Smooth muscle cell (in vitro differentiated cells): ENCODE measurements around the gene PRDM16. TPM values are rescaled to one million over a fixed set of nuclear protein-coding genes. Genes with fewer than 3 reads are reported as not detected.

ENCODE experiments used
- DNase-seq: peaks from one replicate; lab custom pipeline; 2025; ENCODE audit not compliant: unreplicated experiment; lab: John Stamatoyannopoulos, UW
- H2AFZ ChIP-seq: fragments of 200-600 bp; sonication (generic); 2 replicates; pipeline ENCODE4 v1.6.0; 2016; ENCODE audit warnings: antibody characterized with exemption, low read depth, mild to moderate bottlenecking
- H3F3A ChIP-seq: fragments of 200-600 bp; sonication (generic); 2 replicates; pipeline ENCODE4 v1.6.0; 2017; ENCODE audit warnings: antibody characterized with exemption, low read depth
- H3K27ac ChIP-seq: fragments of 200-600 bp; sonication (generic); 2 replicates; pipeline ENCODE4 v1.5.1; 2016; ENCODE audit warnings: low read depth, mild to moderate bottlenecking
- H3K27me3 ChIP-seq: fragments of 200-600 bp; sonication (generic); 2 replicates; pipeline ENCODE4 v1.6.1; 2016; ENCODE audit warnings: low read depth, mild to moderate bottlenecking
- H3K36me3 ChIP-seq: fragments of 200-600 bp; sonication (generic); 2 replicates; pipeline ENCODE4 v1.5.1; 2016; ENCODE audit warnings: low read depth
- H3K4me1 ChIP-seq: fragments of 200-600 bp; sonication (generic); 2 replicates; pipeline ENCODE4 v1.5.1; 2016; ENCODE audit warnings: low read depth
- H3K4me2 ChIP-seq: fragments of 200-600 bp; sonication (generic); 2 replicates; pipeline ENCODE4 v1.6.0; 2016; ENCODE audit warnings: mild to moderate bottlenecking
- H3K4me3 ChIP-seq: fragments of 200-600 bp; sonication (generic); 2 replicates; pipeline ENCODE4 v1.5.1; 2016; ENCODE audit warnings: mild to moderate bottlenecking
- H3K79me2 ChIP-seq: fragments of 200-600 bp; sonication (generic); 2 replicates; pipeline ENCODE4 v1.6.0; 2016; ENCODE audit warnings: low read depth, mild to moderate bottlenecking
- H3K9ac ChIP-seq: fragments of 200-600 bp; sonication (generic); 2 replicates; pipeline ENCODE4 v1.6.0; 2016; ENCODE audit warnings: low read depth
- H3K9me3 ChIP-seq: fragments of 200-600 bp; sonication (generic); replicated peaks from 2 replicates; pipeline ENCODE4 v1.5.1; 2016; ENCODE audit warnings: low read depth
- H4K20me1 ChIP-seq: fragments of 200-600 bp; sonication (generic); 2 replicates; pipeline ENCODE4 v1.6.0; 2016; ENCODE audit warnings: low read depth
- WGBS: methylation state at CpG from one replicate; pipeline ENCODE4 v1.1.7; 2016; ENCODE audit warnings: low lambda C conversion rate; 5-methylcytosine and 5-hydroxymethylcytosine counted together
- polyA plus RNA-seq: library from polyadenylated mRNA; unstranded; fragments of >200 nt; fragmentation: Nextera tagmentation; extraction: Ambion mirVana; gene quantifications from 2 replicates; pipeline ENCODE4 v1.2.1, GENCODE V29; 2016
- total RNA-seq: library from RNA; depleted of rRNA; stranded (reverse); fragments of >200 nt; gene quantifications from 2 replicates; pipeline ENCODE4 v1.2.3, GENCODE V29; 2014
- TF ChIP-seq, protein P1 (sequence below): fragments of 200-600 bp; sonication (generic); IDR thresholded peaks from 2 replicates; pipeline ENCODE4 v1.5.1; 2017; ENCODE audit warnings: borderline replicate concordance, mild to moderate bottlenecking, antibody characterized with exemption; ENCODE audit not compliant: insufficient read depth, poor library complexity, severe bottlenecking

PRDM16 gene
- total and polyA plus RNA-seq, 2 experiments from 2014 or later = 0.72 to 1.3 TPM

DNA sequence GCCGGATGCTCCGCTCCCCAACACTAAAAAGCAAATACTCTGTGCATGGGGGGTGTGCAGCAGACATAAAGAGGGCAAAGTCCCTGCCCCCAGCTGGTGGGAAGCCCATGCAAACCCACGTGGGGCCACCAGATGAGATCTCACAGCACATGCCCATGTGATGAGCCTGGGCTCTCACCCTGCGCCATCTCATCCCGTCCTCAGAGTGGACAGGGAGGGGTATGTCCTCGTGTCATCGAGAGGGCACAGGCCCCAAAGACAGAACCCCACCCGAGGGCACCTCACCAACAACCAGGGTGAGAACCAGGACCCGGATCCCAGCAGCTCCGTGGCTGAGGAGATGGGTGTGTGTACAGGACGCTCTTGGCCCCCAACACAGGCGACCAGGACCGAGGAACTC lies 360.3 kb downstream of the PRDM16 start:
- TF ChIP-seq, protein P1, sequence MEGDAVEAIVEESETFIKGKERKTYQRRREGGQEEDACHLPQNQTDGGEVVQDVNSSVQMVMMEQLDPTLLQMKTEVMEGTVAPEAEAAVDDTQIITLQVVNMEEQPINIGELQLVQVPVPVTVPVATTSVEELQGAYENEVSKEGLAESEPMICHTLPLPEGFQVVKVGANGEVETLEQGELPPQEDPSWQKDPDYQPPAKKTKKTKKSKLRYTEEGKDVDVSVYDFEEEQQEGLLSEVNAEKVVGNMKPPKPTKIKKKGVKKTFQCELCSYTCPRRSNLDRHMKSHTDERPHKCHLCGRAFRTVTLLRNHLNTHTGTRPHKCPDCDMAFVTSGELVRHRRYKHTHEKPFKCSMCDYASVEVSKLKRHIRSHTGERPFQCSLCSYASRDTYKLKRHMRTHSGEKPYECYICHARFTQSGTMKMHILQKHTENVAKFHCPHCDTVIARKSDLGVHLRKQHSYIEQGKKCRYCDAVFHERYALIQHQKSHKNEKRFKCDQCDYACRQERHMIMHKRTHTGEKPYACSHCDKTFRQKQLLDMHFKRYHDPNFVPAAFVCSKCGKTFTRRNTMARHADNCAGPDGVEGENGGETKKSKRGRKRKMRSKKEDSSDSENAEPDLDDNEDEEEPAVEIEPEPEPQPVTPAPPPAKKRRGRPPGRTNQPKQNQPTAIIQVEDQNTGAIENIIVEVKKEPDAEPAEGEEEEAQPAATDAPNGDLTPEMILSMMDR = no peak
- no peak overlapping the region for H2AFZ ChIP-seq
- WGBS = 97% methylated on average over 13 of the region's 13 CpGs
- H3K27ac ChIP-seq = no peak overlapping the region
- H3K9ac ChIP-seq = no peak overlapping the region
- no peak for DNase-seq
- no peaks in the 10 kb centered on the region for H3K79me2 ChIP-seq
- no peak overlapping the region for H3K4me2 ChIP-seq
- no peak overlapping the region for H3K4me3 ChIP-seq
- no peaks in the 10 kb centered on the region for H3K9me3 ChIP-seq
- H3K36me3 ChIP-seq = no peaks in the 10 kb centered on the region
- no peaks in the 10 kb centered on the region for H3F3A ChIP-seq
- no peaks in the 10 kb centered on the region for H4K20me1 ChIP-seq
- no peaks in the 10 kb centered on the region for H3K4me1 ChIP-seq
- H3K27me3 ChIP-seq = no peaks in the 10 kb centered on the region

DNA sequence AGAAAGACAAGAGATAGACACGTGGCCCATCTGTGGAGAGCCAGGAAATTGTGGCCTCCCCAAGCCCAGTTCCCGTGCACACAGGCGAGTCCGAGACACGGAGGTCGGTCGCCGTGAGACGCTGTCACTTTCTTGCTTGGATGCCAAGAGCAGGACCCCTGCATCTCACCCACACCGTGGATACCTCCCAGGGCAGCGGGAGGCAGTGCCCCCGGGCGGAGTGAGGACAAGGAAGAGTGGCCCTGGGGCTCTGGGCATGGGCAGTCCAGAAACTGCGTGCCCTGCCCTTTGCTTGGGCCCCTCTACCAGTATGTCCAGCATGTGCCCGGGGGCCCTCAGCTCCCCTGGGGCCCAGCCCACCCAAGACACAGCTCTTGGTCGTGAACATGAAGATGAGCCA lies 360.8 kb downstream of the PRDM16 start:
- no peak for DNase-seq
- no peaks in the 10 kb centered on the region for H3K4me1 ChIP-seq
- no peaks in the 10 kb centered on the region for H3K9me3 ChIP-seq
- H2AFZ ChIP-seq = no peak overlapping the region
- no peaks in the 10 kb centered on the region for H4K20me1 ChIP-seq
- H3K9ac ChIP-seq = no peak overlapping the region
- H3K27ac ChIP-seq = no peak overlapping the region
- H3K4me2 ChIP-seq = no peak overlapping the region
- H3K4me3 ChIP-seq = no peak overlapping the region
- H3K27me3 ChIP-seq = no peaks in the 10 kb centered on the region
- TF ChIP-seq, protein P1 = no peak
- H3K36me3 ChIP-seq = no peaks in the 10 kb centered on the region
- H3K79me2 ChIP-seq = no peaks in the 10 kb centered on the region
- WGBS = 97% methylated on average over 16 of the region's 16 CpGs
- H3F3A ChIP-seq = no peaks in the 10 kb centered on the region

DNA sequence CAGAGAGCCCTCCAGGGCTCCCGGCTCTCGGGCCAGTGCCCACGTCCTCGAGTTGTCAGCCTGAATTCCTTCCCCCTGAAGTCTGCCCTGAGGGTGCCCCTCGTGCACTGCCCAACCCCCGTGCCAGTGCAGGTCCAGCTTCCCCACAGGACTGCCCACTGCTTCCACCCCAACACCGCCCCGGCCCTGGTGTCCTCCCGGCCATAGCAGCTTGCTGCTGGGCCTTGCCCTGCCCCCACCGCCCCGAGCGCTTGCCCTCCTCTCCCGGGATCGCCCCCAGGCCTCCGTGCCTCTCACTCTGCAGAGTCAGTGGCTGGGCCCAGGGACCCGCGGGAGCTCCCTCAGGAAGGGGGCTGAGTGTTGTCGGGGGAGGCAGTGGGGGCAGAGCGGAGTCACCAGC lies 361.4 kb downstream of the PRDM16 start:
- H3K27ac ChIP-seq = no peak overlapping the region
- H3K4me3 ChIP-seq = no peak overlapping the region
- DNase-seq = no peak
- no peaks in the 10 kb centered on the region for H3F3A ChIP-seq
- H3K36me3 ChIP-seq = no peaks in the 10 kb centered on the region
- 92% methylated on average over 19 of the region's 19 CpGs for WGBS
- H3K4me1 ChIP-seq = no peaks in the 10 kb centered on the region
- H3K9me3 ChIP-seq = no peaks in the 10 kb centered on the region
- no peaks in the 10 kb centered on the region for H3K27me3 ChIP-seq
- no peaks in the 10 kb centered on the region for H4K20me1 ChIP-seq
- TF ChIP-seq, protein P1 = no peak
- H2AFZ ChIP-seq = no peak overlapping the region
- no peaks in the 10 kb centered on the region for H3K79me2 ChIP-seq
- no peak overlapping the region for H3K4me2 ChIP-seq
- no peak overlapping the region for H3K9ac ChIP-seq

GRCh38 chr1:3430820-3431219 lies 361.8 kb downstream of the PRDM16 start:
- Histone ChIP-seq H3K79me2 (no peaks in the 10 kb centered on the region), H3F3A (no peaks in the 10 kb centered on the region), H3K4me3 (no peak overlapping the region), H3K27ac (no peak overlapping the region), H3K4me2 (no peak overlapping the region), H3K9me3 (no peaks in the 10 kb centered on the region), H3K4me1 (no peaks in the 10 kb centered on the region), H2AFZ (no peak overlapping the region), H3K36me3 (no peaks in the 10 kb centered on the region), H4K20me1 (no peaks in the 10 kb centered on the region), H3K9ac (no peak overlapping the region), H3K27me3 (no peaks in the 10 kb centered on the region)
- no peak for DNase-seq
- TF ChIP-seq, protein P1 = no peak
- WGBS = 87% methylated on average over 22 of the region's 22 CpGs
